GM19467 (cell line): ENCODE results near the gene AP1S3.

Source experiments
- ATAC-seq: cut with Tn5 transposase; IDR thresholded peaks from one replicate; pipeline ENCODE4 v1.9.1; 2021; ENCODE audit warnings: mild to moderate bottlenecking, moderate library complexity; ENCODE audit not compliant: unreplicated experiment

Gene AP1S3

DNA sequence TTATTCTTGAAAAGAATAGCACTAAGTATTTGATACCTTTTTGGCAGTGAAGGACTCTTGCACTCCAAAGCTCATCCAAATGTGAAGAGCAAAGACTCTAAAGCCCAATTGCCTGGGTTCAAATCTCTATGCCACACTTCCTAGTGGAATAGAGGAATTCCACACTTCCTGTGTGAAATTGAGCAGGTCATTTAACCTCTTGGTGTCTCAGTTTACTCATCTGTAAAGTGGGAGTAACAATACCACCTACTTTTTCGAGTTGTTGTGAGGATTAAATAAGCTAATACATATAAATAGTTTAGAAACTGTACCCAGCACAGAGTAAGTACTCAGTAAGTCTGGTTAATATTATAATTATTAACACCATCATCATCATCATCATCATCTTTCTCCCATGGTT is 72.6 kb downstream of the AP1S3 start:
- ATAC-seq: no peak

DNA sequence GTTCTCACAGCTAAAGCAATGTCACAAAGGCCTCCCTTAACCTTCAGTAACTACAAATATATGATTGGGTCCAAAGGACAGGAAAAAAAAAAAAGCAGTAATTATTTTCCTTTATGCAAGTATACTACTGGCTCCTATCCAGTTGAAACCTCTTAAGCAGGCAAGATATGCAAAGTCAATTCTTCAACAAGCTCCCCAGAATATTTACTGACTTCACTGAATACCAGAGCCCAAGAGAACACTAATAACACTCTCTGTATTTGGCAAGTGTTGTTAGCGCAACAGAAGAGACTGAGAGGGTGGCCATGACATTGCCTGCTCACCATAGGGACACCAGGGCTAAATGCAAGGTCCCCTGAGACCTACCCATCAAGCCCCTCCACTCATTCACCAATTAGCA is 74.5 kb downstream of the AP1S3 start:
- no peak for ATAC-seq

DNA sequence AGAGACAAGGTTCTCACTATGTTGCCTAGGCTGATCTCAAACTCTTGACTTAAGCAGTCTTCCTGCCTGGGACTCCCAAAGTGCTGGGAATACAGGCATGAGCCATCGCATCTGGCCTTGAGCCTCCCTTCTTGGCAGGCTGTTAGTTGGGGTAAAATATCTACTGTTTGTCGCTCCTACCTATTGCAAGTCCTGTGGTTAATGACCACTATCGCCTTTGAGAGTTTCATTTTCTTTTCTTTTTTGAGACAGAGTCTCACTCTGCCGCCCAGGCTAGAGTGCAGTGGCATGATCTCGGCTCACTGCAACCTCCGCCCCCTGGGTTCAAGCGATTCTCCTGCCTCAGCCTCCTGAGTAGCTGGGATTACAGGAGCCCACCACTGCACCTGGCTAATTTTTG is 75.6 kb downstream of the AP1S3 start:
- peak; percentile 69 for ATAC-seq

DNA sequence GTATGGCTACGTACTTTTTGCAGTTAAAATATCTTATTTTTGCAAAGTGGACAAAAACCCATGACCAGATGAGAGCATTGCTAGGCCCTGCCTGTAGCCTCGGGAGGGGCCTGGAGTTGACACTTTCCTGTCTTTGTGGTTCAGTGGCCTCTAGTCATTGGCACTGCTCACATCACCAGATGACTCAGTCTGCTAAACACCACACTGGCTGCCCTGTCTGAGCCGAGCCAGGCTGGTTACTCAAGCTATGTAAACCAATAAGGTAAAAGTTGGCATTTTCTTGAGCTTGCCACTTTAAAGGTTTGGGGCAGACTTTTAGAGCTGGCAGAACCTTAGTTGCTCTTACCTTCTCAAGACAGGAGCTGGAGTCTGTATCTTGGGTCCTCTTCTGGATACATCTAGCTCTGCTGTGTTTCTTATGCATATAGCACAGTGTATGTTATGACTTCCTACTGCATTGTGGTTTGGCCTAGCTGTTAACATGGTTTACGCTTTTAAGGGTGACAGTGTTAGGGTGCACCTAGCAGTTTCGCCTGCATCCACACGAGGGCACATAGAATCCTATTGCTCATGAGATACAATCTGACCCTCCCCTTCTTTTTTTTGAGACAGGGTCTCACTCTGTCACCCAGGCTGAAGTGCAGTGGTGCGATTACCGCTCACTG is 76.4 kb downstream of the AP1S3 start:
- peak; percentile 78 for ATAC-seq

DNA sequence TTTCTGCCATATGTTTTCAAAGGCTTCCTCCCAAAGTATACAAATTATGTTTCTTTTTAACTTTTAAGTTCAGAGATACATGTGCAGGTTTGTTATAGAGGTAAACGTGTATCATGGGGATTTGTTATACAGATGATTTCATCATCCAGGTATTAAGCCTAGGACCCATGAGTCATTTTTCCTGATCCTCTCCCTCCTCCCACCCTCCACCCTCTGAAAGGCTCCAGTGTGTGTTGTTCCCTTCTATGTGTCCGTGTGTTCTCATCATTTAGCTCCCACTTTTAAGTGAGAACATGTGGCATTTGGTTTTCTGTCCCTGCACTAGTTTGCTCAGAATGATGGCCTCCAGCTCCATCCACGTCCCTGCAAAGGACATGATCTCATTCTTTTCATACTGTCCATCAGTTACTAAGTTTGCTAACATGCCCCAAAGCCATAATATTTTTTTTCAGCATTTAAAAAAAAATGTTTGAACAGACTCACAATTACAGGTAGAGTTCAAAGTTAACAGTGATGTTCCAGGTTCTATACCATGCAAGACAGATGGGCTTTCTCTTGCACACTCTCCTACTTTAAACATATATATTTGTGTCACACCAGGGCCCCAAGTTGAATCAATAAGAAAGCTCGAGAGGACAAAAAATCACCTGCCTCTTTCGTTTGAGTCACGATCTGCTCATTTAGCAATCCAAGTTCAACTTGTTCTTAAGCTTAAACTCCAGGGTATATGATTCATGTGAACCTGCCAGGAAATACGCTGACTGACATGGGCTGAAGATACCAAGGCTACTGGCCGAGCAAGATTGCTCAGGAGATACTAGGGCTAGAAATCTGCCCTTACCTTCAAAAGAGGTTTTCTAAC is 77.6 kb downstream of the AP1S3 start:
- no peak for ATAC-seq

DNA sequence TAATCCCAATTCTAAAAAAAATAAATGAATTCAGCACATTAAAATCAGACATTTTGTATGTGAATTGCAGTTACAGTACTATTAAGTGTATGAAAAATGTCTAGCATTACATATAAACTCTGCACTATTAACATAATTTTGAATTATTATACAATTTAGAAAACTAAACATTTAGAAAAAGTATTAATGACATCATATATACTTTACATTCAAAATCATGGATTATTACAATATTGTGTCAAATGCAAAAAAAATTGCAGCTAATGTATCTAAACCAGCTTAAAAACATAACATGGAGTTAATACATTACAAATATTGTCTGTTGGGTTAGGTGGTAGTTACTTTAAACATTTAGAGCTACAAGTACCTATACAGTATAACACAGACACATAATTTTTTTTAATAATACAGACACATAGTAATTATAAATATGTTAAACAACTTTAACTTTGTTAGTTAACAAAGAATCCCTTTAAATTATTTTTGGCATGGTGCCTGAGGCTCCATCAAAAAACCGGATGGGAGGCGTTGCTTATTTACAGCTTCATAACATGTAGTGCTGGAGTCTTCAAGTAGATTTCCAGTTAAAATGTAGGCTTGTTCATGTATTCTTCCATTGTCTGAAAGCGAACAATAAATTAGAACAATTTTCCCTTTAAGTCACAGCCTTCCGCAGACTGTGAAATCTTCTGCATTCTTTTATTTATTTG is 79.1 kb downstream of the AP1S3 start:
- ATAC-seq: no peak

DNA sequence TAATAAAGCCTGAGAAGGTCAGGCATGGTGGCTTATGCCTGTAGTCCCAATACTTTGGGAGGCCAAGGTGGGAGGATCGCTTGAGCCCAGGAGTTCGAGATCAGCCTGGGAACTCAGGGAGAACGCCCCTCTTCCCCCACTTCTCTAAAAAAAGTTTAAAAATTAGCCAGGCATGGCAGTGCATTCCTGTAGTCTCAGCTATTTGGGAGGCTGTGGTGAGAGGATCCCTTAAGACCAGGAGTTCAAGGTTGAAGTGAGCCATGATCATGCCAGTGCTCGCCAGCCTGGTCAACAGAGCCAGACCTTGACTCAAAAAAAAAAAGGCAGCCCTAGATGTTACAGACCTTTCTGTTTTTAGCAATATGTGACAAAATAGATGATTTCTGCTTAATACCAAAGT is 83.4 kb downstream of the AP1S3 start:
- no peak for ATAC-seq

DNA sequence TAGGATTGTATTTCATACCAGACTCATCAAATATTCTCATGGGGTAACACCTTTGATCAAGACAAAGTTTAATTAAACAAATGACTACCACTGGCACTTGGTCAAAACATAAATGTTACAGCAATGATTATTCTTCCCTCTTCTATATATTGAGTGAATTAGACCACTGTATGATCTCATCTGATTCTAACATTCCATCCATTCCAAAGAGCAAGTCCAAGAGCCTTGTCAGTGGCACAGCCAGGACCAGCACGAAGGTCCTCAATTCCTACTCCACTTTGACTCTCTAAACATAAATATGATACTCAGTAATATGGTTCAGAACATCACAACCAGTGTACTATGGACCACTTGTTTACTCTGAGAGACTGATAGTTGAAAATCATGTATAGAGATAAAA is 86.4 kb downstream of the AP1S3 start:
- ATAC-seq: no peak

DNA sequence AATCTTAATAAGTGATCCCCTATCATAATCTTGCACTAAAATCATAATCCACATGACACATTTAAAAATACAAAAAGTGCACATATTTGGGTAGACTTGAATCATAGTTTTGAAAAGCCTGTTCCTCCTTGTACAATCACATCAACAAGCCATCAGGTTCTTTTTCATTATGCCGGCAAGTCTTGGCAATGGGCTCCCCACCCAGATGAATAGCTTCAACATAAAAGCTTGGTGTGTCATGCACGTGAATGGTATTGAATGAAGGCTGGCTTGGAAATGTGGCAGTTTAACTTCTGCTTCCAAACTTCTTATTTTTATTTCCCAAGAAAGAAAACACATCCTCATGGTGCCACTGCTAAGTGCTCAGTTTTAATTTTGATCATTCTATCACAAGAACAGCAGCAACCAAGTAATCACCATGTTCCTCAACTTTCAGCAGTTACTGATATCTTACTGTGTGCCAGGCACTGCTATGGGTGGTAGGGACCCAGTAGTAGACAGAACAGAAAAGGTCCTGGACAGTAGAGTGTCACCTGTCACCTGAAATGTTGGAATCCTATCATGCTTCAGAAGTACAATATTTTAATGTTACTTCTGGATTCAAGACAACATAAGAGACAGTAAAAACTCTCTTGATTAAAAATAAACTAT is 89.9 kb downstream of the AP1S3 start:
- ATAC-seq: no peak

DNA sequence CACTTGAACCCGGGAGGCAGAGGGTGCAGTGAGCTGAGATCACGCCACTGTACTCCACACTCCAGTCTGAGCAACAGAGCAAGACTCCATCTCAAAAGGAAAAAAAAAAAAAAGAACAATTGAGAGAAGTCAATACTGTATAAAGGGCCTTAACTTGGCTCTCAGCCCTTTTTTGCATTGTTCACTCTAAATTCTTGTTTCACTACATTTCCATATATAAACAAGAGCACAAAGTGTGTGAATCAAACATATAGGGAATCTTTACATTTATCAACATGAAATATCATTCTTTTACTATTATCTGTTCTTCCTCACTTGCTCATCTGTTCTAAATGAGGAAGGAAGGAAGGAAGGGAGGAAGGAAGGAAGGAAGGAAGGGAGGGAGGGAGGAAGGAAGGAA is 90.8 kb downstream of the AP1S3 start:
- no peak for ATAC-seq

DNA sequence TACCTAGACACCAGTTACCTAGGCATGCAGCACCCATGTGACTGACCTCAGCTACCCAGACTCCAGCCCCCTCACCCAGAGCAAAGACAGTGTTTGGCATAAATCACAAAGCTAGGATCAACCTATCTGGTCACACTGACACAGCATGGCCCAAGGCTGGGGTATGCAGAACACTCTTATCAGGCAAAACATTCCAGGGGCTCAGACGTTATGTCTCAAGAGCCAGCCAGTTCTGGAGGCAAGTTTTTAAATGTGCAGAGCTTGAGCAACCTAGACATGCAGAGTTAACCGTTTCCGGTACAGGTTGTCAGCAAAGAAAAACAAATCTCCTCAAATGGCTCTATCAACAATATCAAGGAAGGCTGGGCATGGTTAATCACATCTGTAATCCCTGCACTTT is 92.8 kb downstream of the AP1S3 start:
- no peak for ATAC-seq

DNA sequence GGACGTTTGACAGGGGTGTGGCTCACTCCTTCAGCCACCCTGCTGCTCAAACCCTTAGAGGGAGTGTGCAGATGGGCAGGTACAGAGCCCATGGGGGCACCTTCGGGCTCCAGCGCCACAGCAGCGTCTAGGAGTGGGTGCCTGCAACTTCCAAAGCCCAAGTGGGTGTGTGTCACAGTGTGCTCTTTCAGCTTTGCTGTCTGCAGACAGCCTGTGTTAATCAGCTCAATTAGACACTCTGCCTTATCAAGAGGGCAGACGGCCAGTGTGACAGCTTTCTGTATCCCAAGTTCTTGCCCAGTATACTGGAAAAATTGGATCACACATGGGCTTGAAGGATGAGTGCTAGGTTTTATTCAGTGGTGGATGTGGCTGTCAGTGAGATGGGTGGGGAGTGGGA is 96.7 kb downstream of the AP1S3 start:
- ATAC-seq: no peak

DNA sequence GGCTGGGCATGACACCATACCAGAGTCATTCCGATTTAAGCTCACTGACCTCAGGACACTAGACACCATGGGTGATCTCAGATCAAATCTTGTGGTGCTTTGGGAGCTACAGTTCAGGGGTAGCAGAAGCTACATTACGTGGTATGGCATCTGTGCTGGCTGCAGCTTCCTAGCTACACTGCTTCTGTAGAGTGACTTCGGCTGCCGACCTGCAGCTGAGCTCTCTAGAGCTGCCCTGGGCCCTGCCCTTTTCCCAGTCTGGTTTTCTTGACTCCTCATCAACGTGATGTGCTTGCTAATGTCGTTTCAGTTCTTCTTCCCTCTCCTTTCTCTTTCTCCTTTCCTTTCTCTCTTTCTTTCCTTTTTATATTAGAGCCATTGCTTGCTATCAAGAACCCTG is 100.2 kb downstream of the AP1S3 start:
- ATAC-seq: no peak

DNA sequence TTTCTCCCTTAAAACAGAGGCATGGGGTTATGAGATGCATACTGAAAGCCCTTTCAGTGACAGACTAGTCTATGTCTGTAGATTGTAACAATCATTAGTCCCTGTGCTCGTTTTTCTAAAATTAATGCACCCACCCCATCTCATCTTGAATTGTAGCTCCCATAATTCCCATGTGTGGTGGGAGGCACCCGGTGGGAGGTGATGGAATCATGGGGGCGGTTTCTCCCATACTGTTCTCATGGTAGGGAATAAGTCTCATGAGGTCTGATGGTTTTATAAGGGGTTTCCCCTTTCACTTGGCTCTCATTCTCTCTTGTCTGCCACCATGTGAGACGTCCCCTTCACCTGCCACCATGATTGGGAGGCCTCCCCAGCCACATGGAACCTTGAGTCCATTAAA is 100.9 kb downstream of the AP1S3 start:
- no peak for ATAC-seq

DNA sequence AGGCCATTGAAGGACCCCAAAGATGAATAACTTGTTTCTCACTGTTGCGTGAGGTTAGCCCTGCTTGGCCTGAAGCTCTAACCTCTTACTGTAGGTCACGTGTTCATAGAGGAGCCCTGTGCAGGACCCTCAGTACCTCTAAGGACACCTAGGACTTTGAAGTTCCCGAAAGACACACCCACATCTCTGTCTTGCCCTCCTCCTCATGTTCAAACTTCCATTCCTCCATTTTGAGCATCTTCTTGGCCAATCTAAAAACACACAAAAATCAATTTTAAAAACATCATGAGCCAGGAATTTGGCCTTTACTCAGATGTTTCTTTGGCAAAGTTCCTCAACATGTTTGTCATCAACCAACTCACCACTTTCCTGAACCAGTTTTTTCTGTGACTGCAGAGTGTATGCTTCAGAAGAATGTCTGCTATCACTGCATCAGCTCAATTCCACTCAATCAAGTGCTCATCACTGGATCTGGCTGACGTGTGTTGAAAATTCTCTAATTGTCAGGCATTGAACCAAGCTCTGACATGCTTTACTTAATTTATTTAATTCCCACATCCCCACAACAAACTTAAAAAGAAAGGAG is 101.6 kb downstream of the AP1S3 start:
- ATAC-seq: no peak

DNA sequence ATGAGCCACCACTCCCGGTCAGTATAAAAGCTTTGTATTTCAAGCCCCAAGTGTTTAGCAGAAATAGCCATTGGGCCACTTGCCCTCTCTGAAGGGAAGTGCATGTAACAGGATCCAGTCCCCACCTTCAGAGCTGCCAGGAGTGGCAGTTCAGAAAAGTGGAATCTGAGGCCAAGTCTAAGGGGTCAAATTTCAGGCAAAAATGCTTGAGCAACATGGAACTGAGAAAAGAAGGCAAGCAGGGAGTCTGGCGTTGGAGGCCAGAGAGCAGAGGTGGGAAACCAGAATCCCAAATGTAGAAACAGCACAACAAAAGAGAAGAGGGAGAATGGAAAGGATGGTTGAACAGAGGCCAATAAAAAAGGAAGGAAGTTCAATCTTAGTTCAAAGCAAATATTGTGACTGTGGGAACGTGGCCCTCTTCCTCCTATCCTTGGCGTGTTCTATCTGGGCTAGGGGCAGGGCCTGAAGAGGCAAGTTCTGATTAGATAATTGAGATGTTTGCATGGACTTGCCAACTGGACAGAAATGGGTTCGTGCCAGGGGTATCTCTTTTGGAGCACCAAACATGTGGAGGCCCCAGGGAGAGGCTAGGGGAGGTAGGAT is 102.2 kb downstream of the AP1S3 start:
- ATAC-seq: no peak

DNA sequence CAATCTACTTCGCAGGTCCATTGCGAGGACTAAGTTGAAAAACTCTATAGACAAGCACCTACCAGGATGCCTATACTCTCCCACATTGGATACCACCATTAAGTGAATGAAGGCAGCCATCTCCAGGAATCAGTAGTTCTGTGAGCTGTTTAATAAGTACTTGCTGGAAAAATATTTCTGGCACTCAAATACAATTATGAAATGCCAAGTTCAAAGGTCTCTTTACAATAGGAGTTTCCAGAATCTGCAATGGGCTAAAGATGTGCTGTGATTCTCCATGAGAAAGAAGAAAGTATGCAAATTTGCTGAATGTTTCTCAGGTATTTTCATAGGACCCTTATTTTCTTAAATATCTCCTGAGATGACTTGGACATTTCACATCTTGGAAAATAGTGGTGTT is 103.0 kb downstream of the AP1S3 start:
- no peak for ATAC-seq

DNA sequence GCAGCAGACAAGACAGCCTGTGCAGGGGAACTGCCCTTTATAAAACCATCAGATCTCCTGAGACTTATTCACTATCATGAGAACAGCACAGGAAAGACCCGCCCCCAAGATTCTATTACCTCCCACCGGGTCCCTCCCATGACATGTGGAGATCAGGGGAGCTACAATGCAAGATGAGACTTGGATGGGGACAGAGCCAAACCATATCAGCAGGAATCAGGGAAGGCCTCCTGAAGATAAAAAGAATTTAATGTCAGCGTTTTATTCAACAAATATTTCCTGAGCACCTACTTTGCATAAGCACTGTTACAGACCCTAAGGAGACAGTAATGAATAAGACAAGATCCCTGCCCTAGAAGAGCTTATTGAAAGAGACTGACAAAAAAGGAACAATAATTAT is 105.0 kb downstream of the AP1S3 start:
- no peak for ATAC-seq

DNA sequence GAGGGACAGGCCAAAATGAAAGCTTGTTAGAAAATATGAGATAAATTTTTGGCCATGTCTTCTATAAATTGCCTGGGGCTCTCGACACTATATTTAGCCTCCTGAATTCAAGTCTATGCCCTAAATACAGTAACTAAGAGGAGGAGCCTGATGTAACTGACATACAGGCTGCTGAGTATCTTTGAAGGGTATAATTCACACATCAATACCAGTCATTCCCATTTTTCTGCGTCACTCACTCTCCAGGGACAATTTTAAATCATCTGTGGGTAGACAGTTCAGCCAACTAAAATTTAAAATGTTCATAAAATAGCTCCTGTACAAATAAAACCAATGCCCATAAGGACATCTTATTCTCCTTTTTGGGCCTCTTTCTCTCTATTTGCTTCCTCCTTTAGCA is 105.9 kb downstream of the AP1S3 start:
- no peak for ATAC-seq

DNA sequence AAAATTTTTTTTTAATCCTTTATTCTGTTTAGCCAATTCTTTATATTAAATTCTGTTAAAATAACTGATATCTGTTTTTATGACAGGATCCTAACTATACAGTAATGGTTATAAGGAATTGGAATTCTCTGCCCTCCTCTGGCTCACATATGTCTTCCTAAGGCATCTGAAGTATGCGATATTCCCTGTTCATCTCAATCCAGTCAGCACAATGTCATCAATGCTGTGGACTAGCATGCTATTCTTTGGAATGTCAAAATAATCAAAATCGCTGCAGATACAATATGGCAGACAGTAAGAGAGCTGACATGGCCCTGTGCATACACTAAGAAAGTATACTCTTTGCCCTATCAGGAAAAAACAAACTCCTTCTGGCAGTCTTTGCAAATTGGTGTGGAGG is 107.6 kb downstream of the AP1S3 start:
- ATAC-seq: no peak

DNA sequence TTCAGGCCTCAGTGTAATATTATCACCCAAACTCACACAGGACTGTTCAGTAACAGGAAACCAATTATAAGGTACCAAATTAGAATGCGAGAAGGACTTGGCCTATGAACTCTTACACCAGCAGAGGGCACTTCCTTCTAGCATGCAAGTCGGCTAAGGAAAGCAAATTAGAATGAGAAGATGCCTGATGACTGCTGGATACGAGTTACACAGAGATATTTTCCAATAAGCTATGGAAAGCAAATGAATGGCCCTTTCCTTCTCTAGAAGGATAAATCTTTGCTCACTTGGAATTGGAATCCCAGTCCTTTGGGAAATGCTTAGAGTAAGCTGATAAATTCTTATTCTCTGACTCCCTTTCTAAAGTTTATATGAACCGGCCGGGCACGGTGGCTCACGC is 109.8 kb downstream of the AP1S3 start:
- ATAC-seq: peak; percentile 92
